OCI-LY3 (cell line): ENCODE measurements around the gene CD2AP.

Experiments used
- H2AFZ ChIP-seq: fragments of 200-600, 300-600 bp; shearing (Covaris generic); 2 replicates; pipeline ENCODE4 v1.6.0; 2014; ENCODE audit warnings: antibody characterized with exemption, low read depth, low read length
- H3K27ac ChIP-seq: fragments of 200-600, 300-600 bp; sonication (generic); 2 replicates; pipeline ENCODE4 v1.5.1; 2014; ENCODE audit warnings: mild to moderate bottlenecking, low read length, moderate library complexity, mixed read lengths
- H3K27me3 ChIP-seq: fragments of 200-600, 300-600 bp; sonication (generic); 2 replicates; pipeline ENCODE4 v1.6.1; 2014; ENCODE audit warnings: low read depth, low read length, mixed read lengths
- H3K36me3 ChIP-seq: fragments of 200-600, 300-600 bp; sonication (generic); replicated peaks from 2 replicates; pipeline ENCODE3; 2014; ENCODE audit warnings: low read depth, low read length, mixed read lengths
- H3K4me1 ChIP-seq: fragments of 300-600, 200-600 bp; sonication (generic); 2 replicates; pipeline ENCODE4 v1.6.1; 2014; ENCODE audit warnings: low read length, mixed read lengths
- H3K4me2 ChIP-seq: fragments of 200-600, 300-600 bp; sonication (generic); 2 replicates; pipeline ENCODE4 v1.6.1; 2014; ENCODE audit warnings: low read length, mixed read lengths
- H3K4me3 ChIP-seq: fragments of 300-600, 200-600 bp; sonication (generic); 2 replicates; pipeline ENCODE4 v1.5.1; 2014; ENCODE audit warnings: antibody characterized with exemption, mild to moderate bottlenecking, low read length, moderate library complexity
- H3K79me2 ChIP-seq: fragments of 300-600, 200-600 bp; shearing (Covaris generic); 2 replicates; pipeline ENCODE4 v1.6.1; 2014; ENCODE audit warnings: mild to moderate bottlenecking, low read length, mixed read lengths
- H3K9ac ChIP-seq: fragments of 300-600, 200-600 bp; shearing (Covaris generic); 2 replicates; pipeline ENCODE4 v1.6.0; 2014; ENCODE audit warnings: mild to moderate bottlenecking, low read length, moderate library complexity
- H3K9me3 ChIP-seq: fragments of 200-600, 300-600 bp; shearing (Covaris generic); 2 replicates; pipeline ENCODE4 v1.6.1; 2014; ENCODE audit warnings: low read length, mixed read lengths; ENCODE audit not compliant: insufficient read depth
- H4K20me1 ChIP-seq: fragments of 200-600, 300-600 bp; sonication (generic); 2 replicates; pipeline ENCODE4 v1.6.1; 2016; ENCODE audit warnings: low read length, mixed read lengths; ENCODE audit not compliant: insufficient read depth
- CTCF ChIP-seq: fragments of 200-600, 300-600 bp; sonication (generic); IDR thresholded peaks from 2 replicates; pipeline ENCODE4 v1.5.1; 2014; ENCODE audit warnings: antibody characterized with exemption, low read length, low read depth
- EZH2phosphoT487 ChIP-seq: fragments of 200-600 bp; shearing (Covaris generic); IDR thresholded peaks from 2 replicates; pipeline ENCODE4 v1.6.1; 2018; ENCODE audit warnings: antibody characterized with exemption, mixed run types, low read depth

CD2AP gene

GRCh38 chr6:47621838-47622449 is 144.4 kb downstream of the CD2AP start:
- Histone ChIP-seq H3K4me1 (no peaks in the 10 kb centered on the region), H3K9ac (no peak overlapping the region), H3K4me3 (no peak overlapping the region), H3K9me3 (no peaks in the 10 kb centered on the region), H3K27me3 (no peaks in the 10 kb centered on the region), H3K27ac (no peak overlapping the region), H3K79me2 (no peaks in the 10 kb centered on the region), H3K4me2 (no peak overlapping the region), H2AFZ (no peak overlapping the region), H4K20me1 (no peaks in the 10 kb centered on the region), H3K36me3 (peaks cover 27% of the 10 kb centered on the region)
- no peak for TF ChIP-seq EZH2phosphoT487
- TF ChIP-seq CTCF, result no peak

GRCh38 chr6:47626782-47627181 is 149.2 kb downstream of the CD2AP start:
- TF ChIP-seq CTCF (no peak), EZH2phosphoT487 (no peak)
- H3K4me3 ChIP-seq, result no peak overlapping the region

GRCh38 chr6:47628448-47629272 is 151.1 kb downstream of the CD2AP start:
- Histone ChIP-seq H3K4me2 (no peak overlapping the region), H3K36me3 (peaks cover 10% of the 10 kb centered on the region), H3K9me3 (no peaks in the 10 kb centered on the region), H3K9ac (no peak overlapping the region), H3K27me3 (no peaks in the 10 kb centered on the region), H4K20me1 (no peaks in the 10 kb centered on the region), H3K27ac (no peak overlapping the region), H3K4me3 (no peak overlapping the region), H2AFZ (no peak overlapping the region), H3K4me1 (peaks cover 32% of the 10 kb centered on the region), H3K79me2 (no peaks in the 10 kb centered on the region)
- no peak for TF ChIP-seq CTCF
- TF ChIP-seq EZH2phosphoT487, result no peak

More at GRCh38 chr6:47626782-47627181, 149.2 kb downstream of the CD2AP start:
- H3K4me1 ChIP-seq, result peaks cover 17% of the 10 kb centered on the region
- H3K36me3 ChIP-seq, result peaks cover 10% of the 10 kb centered on the region
- no peak overlapping the region for H3K4me2 ChIP-seq
- H2AFZ ChIP-seq, result no peak overlapping the region
- H3K27ac ChIP-seq, result no peak overlapping the region
- no peaks in the 10 kb centered on the region for H3K27me3 ChIP-seq
- H3K9ac ChIP-seq, result no peak overlapping the region
- H3K9me3 ChIP-seq, result no peaks in the 10 kb centered on the region
- H3K79me2 ChIP-seq, result no peaks in the 10 kb centered on the region
- H4K20me1 ChIP-seq, result no peaks in the 10 kb centered on the region

- Histone ChIP-seq H3K4me1 (peaks cover 45% of the 10 kb centered on the region), H3K27ac (no peak overlapping the region), H2AFZ (no peak overlapping the region), H3K4me3 (no peak overlapping the region), H3K4me2 (no peak overlapping the region), H3K79me2 (no peaks in the 10 kb centered on the region), H3K27me3 (no peaks in the 10 kb centered on the region), H4K20me1 (no peaks in the 10 kb centered on the region), H3K9ac (no peak overlapping the region), H3K36me3 (peaks cover 3% of the 10 kb centered on the region), H3K9me3 (no peaks in the 10 kb centered on the region)
- TF ChIP-seq EZH2phosphoT487, result no peak
- no peak for TF ChIP-seq CTCF
These were observed 152.4 kb downstream of the CD2AP start for GRCh38 chr6:47629954-47630353.
